ENCODE data around the gene ELOVL1. TPM values are rescaled to one million over a fixed set of nuclear protein-coding genes. Genes with fewer than 3 reads are reported as not detected.

Gene ELOVL1
- total and polyA plus RNA-seq, 2 of the 13 experiments (the other 11 are each of a cell fraction or from before 2014, with no cell fraction given) = 55.2 to 77.4 TPM

GRCh38 chr1:43389326-43390313 lies 21.8 kb upstream of the ELOVL1 start, which contains the start of the genes MED8 and SZT2 (continued):
- TF ChIP-seq ZNF234 (CRISPR knock-in tag; conservative IDR thresholded peaks at IDR 0.05) = no peak
- TF ChIP-seq HNRNPLL (IDR thresholded peaks at IDR 0.05; ENCODE audit: low read depth, low read length, poor library complexity, severe bottlenecking) = peak; percentile 64
- TF ChIP-seq HNRNPUL1 (IDR thresholded peaks at IDR 0.05; ENCODE audit: low read depth, low read length) = no peak
- peak; percentile 75; the same call in 1 of the 2 replicates for TF ChIP-seq ZNF788 (CRISPR knock-in tag; IDR thresholded peaks at IDR 0.05; ENCODE audit: borderline replicate concordance)
- 0 out of 2 replicates have a peak, but pooled peaks have one; percentile 73 for TF ChIP-seq ZBTB42 (CRISPR knock-in tag; IDR thresholded peaks at IDR 0.05)
- TF ChIP-seq ETV5 (CRISPR knock-in tag; IDR thresholded peaks at IDR 0.05; ENCODE audit: borderline replicate concordance) = no peak; the same call in 1 of the 2 replicates
- peak; percentile 20 for TF ChIP-seq CBX1 (IDR thresholded peaks at IDR 0.05; ENCODE audit: low read depth)
- 0 out of 2 replicates have a peak, but pooled peaks have one; percentile 33 for TF ChIP-seq ZSCAN31 (CRISPR knock-in tag; IDR thresholded peaks at IDR 0.05; ENCODE audit: low read depth)
- TF ChIP-seq ZNF83 (CRISPR knock-in tag; IDR thresholded peaks at IDR 0.05; ENCODE audit: borderline replicate concordance) = no peak
- peak; percentile 84; the same call in 1 of the 2 replicates for TF ChIP-seq ZBTB25 (CRISPR knock-in tag; IDR thresholded peaks at IDR 0.05)
- no peak for TF ChIP-seq MTA1 (CRISPR knock-in tag; IDR thresholded peaks at IDR 0.05; ENCODE audit: borderline replicate concordance)
- TF ChIP-seq ZNF776 (CRISPR knock-in tag; IDR thresholded peaks at IDR 0.05) = no peak; the same call in 1 of the 2 replicates
- TF ChIP-seq TBP (CRISPR knock-in tag; IDR thresholded peaks at IDR 0.05) = no peak
- TF ChIP-seq ZNF879 (CRISPR knock-in tag; IDR thresholded peaks at IDR 0.05) = 0 out of 2 replicates have a peak, but pooled peaks have one; percentile 63
- no peak for TF ChIP-seq ZNF512B (CRISPR knock-in tag; IDR thresholded peaks at IDR 0.05; ENCODE audit: borderline replicate concordance)
- peak; percentile 85; the same call in 1 of the 2 replicates for TF ChIP-seq NRL (CRISPR knock-in tag; IDR thresholded peaks at IDR 0.05; ENCODE audit: borderline replicate concordance)
- peak; percentile 73 for TF ChIP-seq PATZ1 (CRISPR knock-in tag; IDR thresholded peaks at IDR 0.05)
- peak; percentile 95 for TF ChIP-seq PHF8 (CRISPR knock-in tag; IDR thresholded peaks at IDR 0.05)
- peak; percentile 81 for TF ChIP-seq TBX2 (CRISPR knock-in tag; IDR thresholded peaks at IDR 0.05; ENCODE audit: borderline replicate concordance)
- no peak for TF ChIP-seq SIN3B (IDR thresholded peaks at IDR 0.05; ENCODE audit: low read length)
- TF ChIP-seq KLF15 (CRISPR knock-in tag; IDR thresholded peaks at IDR 0.05; ENCODE audit: borderline replicate concordance) = no peak
- TF ChIP-seq ZNF501 (CRISPR knock-in tag; IDR thresholded peaks at IDR 0.05) = peak; percentile 84
- TF ChIP-seq ZNF576 (CRISPR knock-in tag; IDR thresholded peaks at IDR 0.05) = no peak
